Measurements from ENCODE around the gene KIF4A.

Gene KIF4A

GRCh38 chrX:70426286-70427278 lies 136.7 kb downstream of the KIF4A start:
- Histone ChIP-seq H3K27me3 (replicated peaks; ENCODE audit: insufficient read depth, low read length) (no peaks in the 10 kb centered on the region), H3K4me2 (ENCODE audit: low read depth, low read length) (no peak overlapping the region), H3K9me2 (replicated peaks; ENCODE audit: insufficient read depth, low read length) (no peaks in the 10 kb centered on the region), H3K4me3 (ENCODE audit: low read length) (no peak overlapping the region), H3K27ac (ENCODE audit: low read length) (no peak overlapping the region), H3F3A (ENCODE audit: insufficient read depth, low read length) (no peaks in the 10 kb centered on the region), H2AFZ (ENCODE audit: low read length) (no peak overlapping the region), H3K9me3 (replicated peaks; ENCODE audit: insufficient read depth, low read length) (no peaks in the 10 kb centered on the region), H3K36me3 (replicated peaks; ENCODE audit: insufficient read depth, low read length) (no peaks in the 10 kb centered on the region), H3K9ac (ENCODE audit: low read length) (no peak overlapping the region), H3K4me1 (ENCODE audit: low read length) (no peaks in the 10 kb centered on the region), H4K20me1 (ENCODE audit: insufficient read depth, low read length) (no peaks in the 10 kb centered on the region), H3K79me2 (ENCODE audit: low read length) (no peaks in the 10 kb centered on the region)
- DNase-seq, result no peak
- TF ChIP-seq EZH2 (optimal IDR thresholded peaks at IDR 0.05; ENCODE audit: low read depth, low read length) (no peak), EZH2phosphoT487 (IDR thresholded peaks at IDR 0.05; ENCODE audit: low read length) (no peak), CTCF (IDR thresholded peaks at IDR 0.05; ENCODE audit: low read length) (no peak)

GRCh38 chrX:70427365-70427764 lies 137.5 kb downstream of the KIF4A start:
- Histone ChIP-seq H3K4me1 (ENCODE audit: low read length) (no peaks in the 10 kb centered on the region), H3F3A (ENCODE audit: insufficient read depth, low read length) (no peaks in the 10 kb centered on the region), H3K4me2 (ENCODE audit: low read depth, low read length) (no peak overlapping the region), H3K36me3 (replicated peaks; ENCODE audit: insufficient read depth, low read length) (no peaks in the 10 kb centered on the region), H3K9me2 (replicated peaks; ENCODE audit: insufficient read depth, low read length) (no peaks in the 10 kb centered on the region), H3K27me3 (replicated peaks; ENCODE audit: insufficient read depth, low read length) (no peaks in the 10 kb centered on the region), H3K9me3 (replicated peaks; ENCODE audit: insufficient read depth, low read length) (no peaks in the 10 kb centered on the region), H4K20me1 (ENCODE audit: insufficient read depth, low read length) (no peaks in the 10 kb centered on the region), H3K4me3 (ENCODE audit: low read length) (no peak overlapping the region), H3K79me2 (ENCODE audit: low read length) (no peaks in the 10 kb centered on the region), H3K9ac (ENCODE audit: low read length) (no peak overlapping the region), H2AFZ (ENCODE audit: low read length) (no peak overlapping the region), H3K27ac (ENCODE audit: low read length) (no peak overlapping the region)
- TF ChIP-seq EZH2phosphoT487 (IDR thresholded peaks at IDR 0.05; ENCODE audit: low read length) (no peak), CTCF (IDR thresholded peaks at IDR 0.05; ENCODE audit: low read length) (no peak), EZH2 (optimal IDR thresholded peaks at IDR 0.05; ENCODE audit: low read depth, low read length) (no peak)
- DNase-seq, result no peak

- H3F3A ChIP-seq (ENCODE audit: insufficient read depth, low read length), result peaks cover 7% of the 10 kb centered on the region
- no peaks in the 10 kb centered on the region for H3K4me1 ChIP-seq (ENCODE audit: low read length)
- H3K36me3 ChIP-seq (replicated peaks; ENCODE audit: insufficient read depth, low read length), result no peaks in the 10 kb centered on the region
- H3K9me3 ChIP-seq (replicated peaks; ENCODE audit: insufficient read depth, low read length), result no peaks in the 10 kb centered on the region
- no peak overlapping the region for H2AFZ ChIP-seq (ENCODE audit: low read length)
- no peaks in the 10 kb centered on the region for H4K20me1 ChIP-seq (ENCODE audit: insufficient read depth, low read length)
- no peak overlapping the region for H3K9ac ChIP-seq (ENCODE audit: low read length)
- no peaks in the 10 kb centered on the region for H3K79me2 ChIP-seq (ENCODE audit: low read length)
- H3K27ac ChIP-seq (ENCODE audit: low read length), result no peak overlapping the region
- no peak for TF ChIP-seq EZH2 (optimal IDR thresholded peaks at IDR 0.05; ENCODE audit: low read depth, low read length)
- no peak for TF ChIP-seq EZH2phosphoT487 (IDR thresholded peaks at IDR 0.05; ENCODE audit: low read length)
- no peak for TF ChIP-seq CTCF (IDR thresholded peaks at IDR 0.05; ENCODE audit: low read length)
- no peaks in the 10 kb centered on the region for H3K9me2 ChIP-seq (replicated peaks; ENCODE audit: insufficient read depth, low read length)
- H3K27me3 ChIP-seq (replicated peaks; ENCODE audit: insufficient read depth, low read length), result no peaks in the 10 kb centered on the region
- no peak for DNase-seq
- H3K4me2 ChIP-seq (ENCODE audit: low read depth, low read length), result no peak overlapping the region
- H3K4me3 ChIP-seq (ENCODE audit: low read length), result no peak overlapping the region
Observed at GRCh38 chrX:70429759-70430158, 139.9 kb downstream of the KIF4A start.

Data from MM.1S (cell line).